ENCODE measurements around the gene SLC7A8. TPM values are rescaled to one million over a fixed set of nuclear protein-coding genes. Genes with fewer than 3 reads are reported as not detected.

SLC7A8 gene
- total RNA-seq, 1 donor from 2014 or later = 36.8 TPM

- no peaks in the 10 kb centered on the region for H3K9me3 ChIP-seq
- TF ChIP-seq, protein P1, sequence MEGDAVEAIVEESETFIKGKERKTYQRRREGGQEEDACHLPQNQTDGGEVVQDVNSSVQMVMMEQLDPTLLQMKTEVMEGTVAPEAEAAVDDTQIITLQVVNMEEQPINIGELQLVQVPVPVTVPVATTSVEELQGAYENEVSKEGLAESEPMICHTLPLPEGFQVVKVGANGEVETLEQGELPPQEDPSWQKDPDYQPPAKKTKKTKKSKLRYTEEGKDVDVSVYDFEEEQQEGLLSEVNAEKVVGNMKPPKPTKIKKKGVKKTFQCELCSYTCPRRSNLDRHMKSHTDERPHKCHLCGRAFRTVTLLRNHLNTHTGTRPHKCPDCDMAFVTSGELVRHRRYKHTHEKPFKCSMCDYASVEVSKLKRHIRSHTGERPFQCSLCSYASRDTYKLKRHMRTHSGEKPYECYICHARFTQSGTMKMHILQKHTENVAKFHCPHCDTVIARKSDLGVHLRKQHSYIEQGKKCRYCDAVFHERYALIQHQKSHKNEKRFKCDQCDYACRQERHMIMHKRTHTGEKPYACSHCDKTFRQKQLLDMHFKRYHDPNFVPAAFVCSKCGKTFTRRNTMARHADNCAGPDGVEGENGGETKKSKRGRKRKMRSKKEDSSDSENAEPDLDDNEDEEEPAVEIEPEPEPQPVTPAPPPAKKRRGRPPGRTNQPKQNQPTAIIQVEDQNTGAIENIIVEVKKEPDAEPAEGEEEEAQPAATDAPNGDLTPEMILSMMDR (IDR thresholded peaks at IDR 0.05) = no peak
- H3K27ac ChIP-seq = no peak overlapping the region
- H3K4me3 ChIP-seq = no peak overlapping the region
- intact Hi-C loops (cut with DNase I) = no loop called here
- ATAC-seq = no peak
- peaks cover 68% of the 10 kb centered on the region for H3K36me3 ChIP-seq
- peaks cover 53% of the 10 kb centered on the region for H3K4me1 ChIP-seq
- H3K27me3 ChIP-seq (ENCODE audit: low read depth) = no peaks in the 10 kb centered on the region
- DNase-seq = no peak
Observed at GRCh38 chr14:23091294-23092225, 91.9 kb downstream of the SLC7A8 start.

DNA sequence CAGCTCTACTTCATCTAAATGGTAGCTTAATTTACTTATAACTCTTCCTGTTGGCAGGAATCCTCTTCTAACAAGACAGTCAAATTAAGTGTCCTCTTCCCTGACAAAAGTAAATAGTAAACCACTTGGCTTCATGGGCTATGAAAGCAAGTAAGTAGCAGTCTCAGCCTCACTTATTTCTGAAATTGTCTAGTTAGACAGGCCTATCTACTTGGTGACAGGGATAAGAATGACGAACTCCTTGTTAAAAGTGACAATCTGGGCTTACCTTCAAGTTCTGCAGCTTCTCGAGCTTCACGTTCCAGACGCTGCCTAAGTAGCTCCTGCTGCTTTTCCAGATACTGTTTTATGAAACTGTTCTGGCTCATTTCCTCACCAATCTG, 93.2 kb downstream of the SLC7A8 start:
- H3K4me1 ChIP-seq = peaks cover 49% of the 10 kb centered on the region
- H3K4me3 ChIP-seq = no peak overlapping the region
- peaks cover 81% of the 10 kb centered on the region for H3K36me3 ChIP-seq

DNA sequence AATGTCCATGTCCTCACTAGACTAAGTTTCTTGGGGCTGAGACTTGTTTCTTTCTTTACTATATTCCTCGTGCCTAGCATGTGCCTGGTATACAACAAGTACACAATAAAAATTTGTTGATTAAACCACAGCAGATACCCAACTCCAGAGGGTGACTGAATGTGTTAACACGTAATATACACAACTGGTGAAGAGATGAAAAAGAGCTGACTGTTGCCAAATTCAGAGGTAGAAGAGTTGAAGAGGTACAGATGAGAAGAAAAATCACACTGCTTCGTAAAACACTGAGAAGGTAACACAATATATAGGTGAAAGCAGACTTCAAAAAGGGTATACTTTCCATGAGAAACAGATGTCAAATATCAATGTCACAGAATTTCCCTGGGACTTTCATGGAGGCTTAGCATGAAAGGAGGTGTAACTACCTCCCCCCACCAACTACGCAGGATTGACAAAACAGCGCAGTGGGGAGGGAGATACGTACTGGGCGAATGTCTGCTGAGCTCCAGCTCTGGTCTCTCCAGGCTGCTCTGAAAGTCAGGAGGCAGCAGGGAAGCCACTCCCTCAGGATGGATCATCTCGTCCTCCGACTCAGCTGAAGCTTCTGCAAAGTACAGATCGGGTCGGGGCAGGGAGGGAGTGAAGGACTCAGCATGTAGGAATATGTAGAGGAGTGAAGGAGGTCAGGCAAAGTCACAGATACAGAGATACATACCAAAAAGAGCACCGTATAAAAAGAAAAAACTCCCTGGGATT, 93.8 kb downstream of the SLC7A8 start:
- Histone ChIP-seq H3K27ac (no peak overlapping the region), H3K27me3 (ENCODE audit: low read depth) (no peaks in the 10 kb centered on the region), H3K36me3 (peaks cover 87% of the 10 kb centered on the region), H3K4me3 (no peak overlapping the region), H3K4me1 (peaks cover 49% of the 10 kb centered on the region), H3K9me3 (no peaks in the 10 kb centered on the region)
- DNase-seq (no peak), ATAC-seq (no peak)
- intact Hi-C loops (cut with DNase I) = no loop called here
- TF ChIP-seq, protein P1 (IDR thresholded peaks at IDR 0.05) = no peak

More for the DNA sequence above, 93.2 kb downstream of the SLC7A8 start:
- Histone ChIP-seq H3K27me3 (ENCODE audit: low read depth) (no peaks in the 10 kb centered on the region), H3K9me3 (no peaks in the 10 kb centered on the region), H3K27ac (no peak overlapping the region)
- DNase-seq = no peak
- TF ChIP-seq, protein P1 (IDR thresholded peaks at IDR 0.05) = no peak
- ATAC-seq = no peak
- intact Hi-C loops (cut with DNase I) = no loop called here

DNA sequence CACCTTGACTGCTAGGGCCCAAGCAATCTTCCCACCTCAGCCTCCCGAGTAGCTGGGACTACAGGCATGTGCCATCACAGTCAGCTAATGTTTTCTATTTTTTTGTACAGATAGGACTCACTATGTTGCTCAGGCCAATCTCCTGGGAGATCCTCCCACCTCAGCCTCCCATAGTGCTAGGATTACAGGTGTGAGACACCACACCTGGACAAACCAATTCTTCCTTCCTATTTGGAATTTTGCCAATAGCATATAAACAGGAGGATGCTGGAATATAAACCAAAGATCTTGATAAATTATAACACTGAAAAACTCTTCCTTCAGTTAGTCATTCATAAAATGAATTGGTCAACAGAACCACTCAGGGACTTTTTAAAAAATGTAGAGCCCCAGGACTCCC, 96.9 kb downstream of the SLC7A8 start:
- Histone ChIP-seq H3K4me1 (peaks cover 25% of the 10 kb centered on the region), H3K27me3 (ENCODE audit: low read depth) (no peaks in the 10 kb centered on the region), H3K4me3 (no peak overlapping the region), H3K9me3 (no peaks in the 10 kb centered on the region), H3K36me3 (peaks cover 100% of the 10 kb centered on the region), H3K27ac (no peak overlapping the region)
- DNase-seq = no peak
- no peak for ATAC-seq
- TF ChIP-seq, protein P1 (IDR thresholded peaks at IDR 0.05) = no peak
- intact Hi-C loops (cut with DNase I) = no loop called here

GRCh38 chr14:23085458-23085857, 98.0 kb downstream of the SLC7A8 start:
- Histone ChIP-seq H3K4me3 (no peak overlapping the region), H3K27ac (no peak overlapping the region), H3K9me3 (no peaks in the 10 kb centered on the region), H3K36me3 (peaks cover 100% of the 10 kb centered on the region), H3K27me3 (ENCODE audit: low read depth) (no peaks in the 10 kb centered on the region), H3K4me1 (peaks cover 18% of the 10 kb centered on the region)
- intact Hi-C loops (cut with DNase I) = no loop called here
- DNase-seq (no peak), ATAC-seq (no peak)
- TF ChIP-seq, protein P1 (IDR thresholded peaks at IDR 0.05) = no peak

Measured in lower lobe of right lung (tissue), 2 donors.